Astrocyte of the spinal cord (primary cell): ENCODE data around the gene CYTH1.

ENCODE experiments used
- DNase-seq: peaks from one replicate; pipeline ENCODE4 v3.0.0; 2011; ENCODE audit warnings: low read depth, low spot score
- H3K4me3 ChIP-seq: 2 replicates; pipeline ENCODE4 v1.5.1; 2011; ENCODE audit warnings: low read depth, mild to moderate bottlenecking, low read length, moderate library complexity
- in situ Hi-C: cut with HindIII; loops from 2 replicates; pipeline ENCODE4 v1.10.0; 2017; ENCODE audit warnings: low sequenced_read_pairs
- TF ChIP-seq, protein P1 (sequence below): IDR thresholded peaks from 2 replicates; pipeline ENCODE4 v1.5.1; 2012; ENCODE audit warnings: low read depth, mild to moderate bottlenecking, low read length, inconsistent platforms

CYTH1 gene

DNA sequence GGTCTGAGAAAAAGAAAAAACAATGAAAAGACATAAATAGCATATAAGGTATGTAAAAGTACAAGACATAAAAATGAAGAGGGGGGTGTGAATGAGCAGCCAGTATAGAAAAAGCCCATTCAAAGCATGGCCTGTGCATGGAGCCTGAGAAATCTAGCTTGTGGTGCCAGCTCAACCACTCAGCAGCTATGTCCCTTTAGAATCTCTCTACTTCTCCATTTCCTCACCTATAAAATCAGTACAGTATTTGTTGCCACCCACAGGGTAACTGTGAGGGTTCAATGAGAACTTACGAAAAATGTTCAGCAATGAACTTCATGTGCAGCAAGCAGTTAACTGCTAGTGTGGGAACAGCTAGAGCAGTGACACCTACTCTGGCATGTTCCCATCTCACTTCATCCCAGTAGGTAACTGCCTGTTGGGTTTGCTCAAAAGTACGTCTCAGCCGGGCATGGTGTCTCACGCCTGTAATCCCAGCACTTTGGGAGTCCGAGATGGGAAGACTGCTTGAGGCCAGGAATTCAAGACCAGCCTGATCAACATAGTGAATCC, 15.3 kb downstream of the CYTH1 start:
- DNase-seq, result no peak
- H3K4me3 ChIP-seq, result no peak overlapping the region
- in situ Hi-C loops, result no loop called here
- TF ChIP-seq, protein P1, sequence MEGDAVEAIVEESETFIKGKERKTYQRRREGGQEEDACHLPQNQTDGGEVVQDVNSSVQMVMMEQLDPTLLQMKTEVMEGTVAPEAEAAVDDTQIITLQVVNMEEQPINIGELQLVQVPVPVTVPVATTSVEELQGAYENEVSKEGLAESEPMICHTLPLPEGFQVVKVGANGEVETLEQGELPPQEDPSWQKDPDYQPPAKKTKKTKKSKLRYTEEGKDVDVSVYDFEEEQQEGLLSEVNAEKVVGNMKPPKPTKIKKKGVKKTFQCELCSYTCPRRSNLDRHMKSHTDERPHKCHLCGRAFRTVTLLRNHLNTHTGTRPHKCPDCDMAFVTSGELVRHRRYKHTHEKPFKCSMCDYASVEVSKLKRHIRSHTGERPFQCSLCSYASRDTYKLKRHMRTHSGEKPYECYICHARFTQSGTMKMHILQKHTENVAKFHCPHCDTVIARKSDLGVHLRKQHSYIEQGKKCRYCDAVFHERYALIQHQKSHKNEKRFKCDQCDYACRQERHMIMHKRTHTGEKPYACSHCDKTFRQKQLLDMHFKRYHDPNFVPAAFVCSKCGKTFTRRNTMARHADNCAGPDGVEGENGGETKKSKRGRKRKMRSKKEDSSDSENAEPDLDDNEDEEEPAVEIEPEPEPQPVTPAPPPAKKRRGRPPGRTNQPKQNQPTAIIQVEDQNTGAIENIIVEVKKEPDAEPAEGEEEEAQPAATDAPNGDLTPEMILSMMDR, result no peak

DNA sequence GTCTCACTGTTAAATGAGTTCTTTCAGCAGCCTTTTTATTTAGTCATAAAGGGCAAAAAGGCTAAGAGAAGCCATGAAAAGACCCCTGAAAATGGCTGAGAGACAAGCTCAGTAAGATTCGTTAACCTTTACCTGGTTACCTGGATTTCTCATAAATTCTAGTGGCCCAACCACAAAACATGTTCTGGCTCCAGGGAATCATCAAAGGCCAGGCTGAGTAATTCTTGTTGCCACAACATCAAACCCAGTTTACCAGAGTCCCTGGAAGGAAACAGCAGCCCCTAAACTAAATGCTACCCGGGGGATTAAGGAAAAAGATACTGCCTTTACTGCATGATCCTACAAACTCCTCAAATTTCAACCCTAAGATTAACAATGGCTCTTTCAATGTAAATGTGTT, 15.8 kb downstream of the CYTH1 start:
- DNase-seq, result no peak
- in situ Hi-C loops, result no loop called here
- TF ChIP-seq, protein P1, result no peak
- no peak overlapping the region for H3K4me3 ChIP-seq

DNA sequence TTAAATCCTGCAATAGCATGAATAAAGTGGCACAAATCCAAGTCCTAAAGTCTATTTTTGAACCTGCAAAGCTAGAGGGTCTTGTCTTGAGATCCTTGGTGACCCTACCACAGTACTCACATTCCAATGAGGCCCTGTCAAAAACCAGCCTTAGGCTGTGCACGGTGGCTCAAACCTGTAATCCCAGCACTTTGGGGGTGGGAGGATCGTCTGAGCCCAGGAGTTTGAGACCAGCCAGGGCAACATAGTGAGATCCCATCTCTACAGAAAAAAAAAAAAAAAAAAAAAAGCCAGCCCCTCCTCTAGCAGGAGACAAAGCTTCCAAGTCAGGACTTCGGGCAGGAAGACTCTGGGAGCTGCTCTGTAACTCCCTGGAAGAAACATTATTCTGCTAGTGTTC, 16.3 kb downstream of the CYTH1 start:
- no peak for DNase-seq
- H3K4me3 ChIP-seq, result no peak overlapping the region
- TF ChIP-seq, protein P1, result no peak
- in situ Hi-C loops, result no loop called here

DNA sequence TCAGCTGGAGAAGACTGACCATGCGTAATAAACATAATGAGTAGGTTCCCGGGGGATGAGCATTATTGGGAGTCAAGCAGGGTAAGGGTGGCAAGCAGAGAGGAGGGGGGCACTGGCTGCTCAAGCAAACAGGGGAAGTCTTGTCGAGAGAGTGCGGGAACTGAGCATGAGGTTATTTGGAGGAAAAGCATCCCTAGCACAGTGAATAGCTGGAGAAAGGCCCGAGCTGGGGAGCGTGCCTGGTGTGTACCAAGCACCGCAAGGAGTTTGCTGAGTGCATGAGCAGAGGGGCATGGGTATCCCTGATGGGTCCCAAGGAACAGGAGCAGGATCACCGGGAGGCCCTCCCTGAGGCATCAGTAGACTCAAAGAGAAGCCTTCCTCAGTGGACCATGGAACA, 17.2 kb downstream of the CYTH1 start:
- H3K4me3 ChIP-seq, result no peak overlapping the region
- TF ChIP-seq, protein P1, result no peak
- DNase-seq, result no peak
- in situ Hi-C loops, result no loop called here

DNA sequence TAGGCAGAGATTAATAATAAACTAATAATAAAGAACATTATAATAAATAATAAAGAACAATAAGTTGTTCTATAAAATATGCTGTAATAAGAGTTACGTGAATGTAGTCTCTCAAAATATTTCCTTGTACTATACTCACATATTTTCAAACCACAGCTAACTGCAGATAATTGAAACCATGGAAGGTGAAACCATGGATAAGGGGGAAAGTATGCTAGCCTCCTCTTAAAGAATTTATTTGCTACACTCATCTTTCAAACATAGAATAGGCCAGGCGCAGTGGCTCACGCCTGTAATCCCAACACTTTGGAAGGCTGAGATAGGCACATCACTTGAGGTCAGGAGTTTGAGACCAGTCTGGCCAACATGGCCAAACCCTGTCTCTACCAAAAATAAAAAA, 18.5 kb downstream of the CYTH1 start:
- DNase-seq, result peak; percentile 56
- no peak overlapping the region for H3K4me3 ChIP-seq
- TF ChIP-seq, protein P1, result no peak
- in situ Hi-C loops, result no loop called here

DNA sequence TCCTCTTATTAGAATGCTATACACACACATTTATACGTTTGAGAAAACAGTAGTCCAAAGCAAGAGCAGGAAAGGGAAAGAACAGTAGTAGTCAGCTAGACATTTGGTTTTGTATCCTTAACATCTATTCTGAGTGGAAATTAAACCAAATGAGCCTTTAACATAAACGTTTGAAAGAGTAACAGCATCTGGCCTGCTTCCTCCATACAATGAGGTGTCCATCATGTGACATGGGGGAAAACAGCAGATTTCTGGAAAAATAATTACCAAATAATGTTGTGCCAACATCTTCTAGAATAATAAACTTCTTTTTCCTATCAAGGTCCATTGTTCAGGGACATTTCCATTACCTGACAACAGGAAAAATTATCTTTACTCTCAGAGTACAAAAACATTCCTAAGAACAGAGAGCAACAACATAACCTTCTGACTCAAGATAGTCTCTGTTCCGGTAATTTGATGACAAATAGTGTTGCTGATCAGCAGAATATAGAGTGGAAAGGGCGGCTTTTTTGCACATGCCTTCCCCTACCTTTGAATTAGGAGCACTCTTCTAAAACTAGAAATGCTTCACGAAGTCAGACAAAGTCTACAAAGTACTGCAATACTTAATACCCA, 20.2 kb downstream of the CYTH1 start:
- H3K4me3 ChIP-seq, result no peak overlapping the region
- in situ Hi-C loops, result no loop called here
- no peak for DNase-seq
- TF ChIP-seq, protein P1, result no peak
